ENCODE data around the gene ZBTB40. TPM values are rescaled to one million over a fixed set of nuclear protein-coding genes. Genes with fewer than 3 reads are reported as not detected.

ZBTB40 gene
- total and polyA plus RNA-seq, 9 of the 15 experiments (the other 6 are each of a cell fraction or from before 2014, with no cell fraction given) = 2.6 to 26.0 (median 18.8) TPM

DNA sequence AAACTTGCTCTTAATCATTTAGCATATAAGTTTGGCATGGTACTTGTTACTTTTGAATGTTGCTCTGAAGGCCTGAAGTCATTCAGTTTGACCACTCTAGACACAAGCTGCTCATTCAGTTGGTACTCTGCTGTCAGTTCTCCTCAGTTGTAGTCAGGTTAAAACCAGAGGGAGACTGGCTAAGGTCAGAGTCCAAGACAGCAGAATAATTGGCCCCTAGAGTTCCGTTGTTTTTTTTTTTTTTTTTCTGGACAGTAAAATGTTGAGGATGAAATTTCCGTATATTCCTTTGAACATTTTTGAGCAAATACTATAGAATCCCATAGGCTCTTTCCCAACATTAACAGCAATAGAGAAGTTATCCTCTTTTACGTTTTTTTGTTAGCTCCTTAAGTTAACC, 9.4 kb downstream of the ZBTB40 start:
- no peaks in the 10 kb centered on the region for H3K9me1 ChIP-seq (ENCODE audit: control insufficient read depth, insufficient read depth, low read length)
- ChIA-PET POLR2A (interaction anchor here (0.7 to 2.5 kb wide), 4 partner anchors 8 to 31 kb away, joined by 3 to 11 read pairs (median 4); no protein-coding TSS in a partner anchor), CTCF (ENCODE audit: low intra/inter-chr PET ratio) (no interaction called here)
- peaks cover 12% of the 10 kb centered on the region for H4K20me1 ChIP-seq (replicated peaks; ENCODE audit: control insufficient read depth, insufficient read depth, low read length)
- no peak overlapping the region for H3K4me2 ChIP-seq (ENCODE audit: insufficient read depth, low read length)
- no peak overlapping the region for H3K4me3 ChIP-seq
- peaks cover 3% of the 10 kb centered on the region; the same call in 1 of the 2 replicates for H3K9me3 ChIP-seq (replicated peaks; ENCODE audit: control insufficient read depth, insufficient read depth, low read depth, low read length)
- no peak for TF ChIP-seq MECOM (CRISPR knock-in tag; IDR thresholded peaks at IDR 0.05)
- TF ChIP-seq HIVEP1 (CRISPR knock-in tag; IDR thresholded peaks at IDR 0.05) = no peak
- no peak for TF ChIP-seq CBFA2T3 (IDR thresholded peaks at IDR 0.05)
- no peak for TF ChIP-seq EP300 (IDR thresholded peaks at IDR 0.05; ENCODE audit: low read length)
- no peak for ATAC-seq
- no peak overlapping the region for H3K9ac ChIP-seq (ENCODE audit: insufficient read depth in 1 of 2, low read depth in 2 of 2, low read length in 2 of 2)
- BruUV-seq (replicated peaks) = no TSS peak
- H3K4me1 ChIP-seq (replicated peaks in 1 of 2; ENCODE audit: control insufficient read depth in 2 of 2, insufficient read depth in 2 of 2, low read length in 2 of 2) = peaks cover 9 to 15% of the 10 kb centered on the region in 2 experiments
- WGBS (ENCODE audit: insufficient coverage, low coverage, missing lambda C conversion rate) = 68% methylated on average over 3 of the region's 3 CpGs
- FAIRE-seq = no peak
- intact Hi-C loops (cut with micrococcal nuclease) = no loop called here
- in situ Hi-C loops (cut with MboI) = no loop called here
- H3K36me3 ChIP-seq (ENCODE audit: control insufficient read depth, insufficient read depth, low read length) = 0 out of 3 replicates have a peak, but pooled peaks cover 2% of the 10 kb centered on the region
- no peak overlapping the region for H2AFZ ChIP-seq (ENCODE audit: low read depth, low read length)
- H3K27ac ChIP-seq (ENCODE audit: extremely low read depth, low read depth, low read length) = no peak overlapping the region
- H3K27me3 ChIP-seq (ENCODE audit: control insufficient read depth in 2 of 2, insufficient read depth in 2 of 2, low read length in 2 of 2) = no peaks in the 10 kb centered on the region
- H3K79me2 ChIP-seq (ENCODE audit: control insufficient read depth, insufficient read depth, low read length) = peaks cover 79% of the 10 kb centered on the region
- no peak for DNase-seq (ENCODE audit: extremely low read depth in 1 of 4, low spot score in 3 of 4)

DNA sequence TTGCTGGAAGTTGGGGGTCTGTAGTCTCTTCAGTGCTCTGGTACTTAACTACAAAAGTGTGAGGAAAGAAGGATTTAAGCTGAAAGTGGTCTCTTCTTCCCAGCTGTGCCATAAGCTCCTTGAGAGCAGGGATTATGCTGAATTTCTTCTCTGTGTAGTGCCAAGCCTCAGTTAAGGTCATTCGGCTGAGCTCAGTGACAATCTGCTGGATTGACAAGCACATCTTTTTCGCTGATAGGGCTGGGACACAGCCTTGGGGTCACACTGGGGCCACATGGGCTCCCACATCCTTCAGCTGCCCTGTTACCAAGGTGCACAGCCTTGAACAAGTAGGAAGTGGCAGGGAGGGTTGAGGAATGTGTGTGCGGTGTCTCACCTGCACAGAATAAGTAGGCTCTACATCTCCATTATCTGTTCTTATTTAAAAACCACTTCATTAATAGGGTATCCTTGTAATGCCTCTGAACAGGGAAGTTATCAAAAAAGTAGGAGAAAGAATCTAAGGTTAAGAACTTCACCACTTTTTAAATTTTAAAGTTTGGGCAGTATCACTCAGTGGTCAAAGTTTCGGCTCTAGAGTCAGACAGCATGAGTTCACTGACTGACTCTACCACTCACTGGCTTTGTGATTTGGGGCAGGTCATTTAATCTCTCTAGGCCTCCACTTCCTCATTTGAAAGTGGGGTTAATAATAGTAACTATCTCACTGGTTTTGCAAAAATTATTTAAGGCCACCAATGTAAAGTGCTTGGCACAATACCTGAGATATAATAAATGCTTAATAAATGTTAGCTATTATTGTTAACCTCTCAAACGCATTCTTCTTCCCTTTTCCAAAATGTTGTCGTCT, 10.3 kb downstream of the ZBTB40 start:
- Histone ChIP-seq H3K27ac (ENCODE audit: extremely low read depth, low read depth, low read length) (no peak overlapping the region), H3K4me1 (replicated peaks in 1 of 2; ENCODE audit: control insufficient read depth in 2 of 2, insufficient read depth in 2 of 2, low read length in 2 of 2) (peaks cover 8 to 9% of the 10 kb centered on the region in 2 experiments; a peak in 4 of 5 replicates), H3K27me3 (ENCODE audit: control insufficient read depth in 2 of 2, insufficient read depth in 2 of 2, low read length in 2 of 2) (no peaks in the 10 kb centered on the region), H3K36me3 (ENCODE audit: control insufficient read depth, insufficient read depth, low read length) (0 out of 3 replicates have a peak, but pooled peaks cover 2% of the 10 kb centered on the region), H3K9me3 (replicated peaks; ENCODE audit: control insufficient read depth, insufficient read depth, low read depth, low read length) (peaks cover 3% of the 10 kb centered on the region; the same call in 1 of the 2 replicates), H3K9me1 (ENCODE audit: control insufficient read depth, insufficient read depth, low read length) (no peaks in the 10 kb centered on the region), H3K79me2 (ENCODE audit: control insufficient read depth, insufficient read depth, low read length) (peaks cover 79% of the 10 kb centered on the region), H3K4me2 (ENCODE audit: insufficient read depth, low read length) (no peak overlapping the region), H2AFZ (ENCODE audit: low read depth, low read length) (no peak overlapping the region), H3K9ac (ENCODE audit: insufficient read depth in 1 of 2, low read depth in 2 of 2, low read length in 2 of 2) (peak overlapping the region in 1 of 2 experiments; percentile 33; a peak in 1 of 4 replicates), H3K4me3 (no peak overlapping the region), H4K20me1 (replicated peaks; ENCODE audit: control insufficient read depth, insufficient read depth, low read length) (peaks cover 6% of the 10 kb centered on the region; the same call in 1 of the 2 replicates)
- ATAC-seq = peak; percentile 61
- DNase-seq (ENCODE audit: extremely low read depth in 1 of 4, low spot score in 3 of 4) = no peak
- ChIA-PET POLR2A (interaction anchor here (0.5 to 2.5 kb wide), 5 partner anchors 9 to 139 kb away, joined by 3 to 11 read pairs (median 3); no protein-coding TSS in a partner anchor), CTCF (ENCODE audit: low intra/inter-chr PET ratio) (no interaction called here)
- FAIRE-seq = no peak
- in situ Hi-C loops (cut with MboI) = no loop called here
- intact Hi-C loops (cut with micrococcal nuclease) = no loop called here
- no TSS peak for BruUV-seq (replicated peaks)
- 62% methylated on average over 6 of the region's 6 CpGs for WGBS (ENCODE audit: insufficient coverage, low coverage, missing lambda C conversion rate)
- TF ChIP-seq, protein P1, sequence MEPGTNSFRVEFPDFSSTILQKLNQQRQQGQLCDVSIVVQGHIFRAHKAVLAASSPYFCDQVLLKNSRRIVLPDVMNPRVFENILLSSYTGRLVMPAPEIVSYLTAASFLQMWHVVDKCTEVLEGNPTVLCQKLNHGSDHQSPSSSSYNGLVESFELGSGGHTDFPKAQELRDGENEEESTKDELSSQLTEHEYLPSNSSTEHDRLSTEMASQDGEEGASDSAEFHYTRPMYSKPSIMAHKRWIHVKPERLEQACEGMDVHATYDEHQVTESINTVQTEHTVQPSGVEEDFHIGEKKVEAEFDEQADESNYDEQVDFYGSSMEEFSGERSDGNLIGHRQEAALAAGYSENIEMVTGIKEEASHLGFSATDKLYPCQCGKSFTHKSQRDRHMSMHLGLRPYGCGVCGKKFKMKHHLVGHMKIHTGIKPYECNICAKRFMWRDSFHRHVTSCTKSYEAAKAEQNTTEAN (CRISPR knock-in tag; IDR thresholded peaks at IDR 0.05) = no peak
- TF ChIP-seq SPI1 (IDR thresholded peaks at IDR 0.05; ENCODE audit: borderline replicate concordance, low read depth, low read length) (peak; percentile 92), XRCC3 (IDR thresholded peaks at IDR 0.05) (no peak), MBD2 (IDR thresholded peaks at IDR 0.05; ENCODE audit: borderline replicate concordance, low read depth) (no peak), ZNF551 (CRISPR knock-in tag; IDR thresholded peaks at IDR 0.05) (no peak), SRSF9 (IDR thresholded peaks at IDR 0.05; ENCODE audit: borderline replicate concordance, low read depth, low read length) (no peak)
- TF ChIP-seq, protein P2, sequence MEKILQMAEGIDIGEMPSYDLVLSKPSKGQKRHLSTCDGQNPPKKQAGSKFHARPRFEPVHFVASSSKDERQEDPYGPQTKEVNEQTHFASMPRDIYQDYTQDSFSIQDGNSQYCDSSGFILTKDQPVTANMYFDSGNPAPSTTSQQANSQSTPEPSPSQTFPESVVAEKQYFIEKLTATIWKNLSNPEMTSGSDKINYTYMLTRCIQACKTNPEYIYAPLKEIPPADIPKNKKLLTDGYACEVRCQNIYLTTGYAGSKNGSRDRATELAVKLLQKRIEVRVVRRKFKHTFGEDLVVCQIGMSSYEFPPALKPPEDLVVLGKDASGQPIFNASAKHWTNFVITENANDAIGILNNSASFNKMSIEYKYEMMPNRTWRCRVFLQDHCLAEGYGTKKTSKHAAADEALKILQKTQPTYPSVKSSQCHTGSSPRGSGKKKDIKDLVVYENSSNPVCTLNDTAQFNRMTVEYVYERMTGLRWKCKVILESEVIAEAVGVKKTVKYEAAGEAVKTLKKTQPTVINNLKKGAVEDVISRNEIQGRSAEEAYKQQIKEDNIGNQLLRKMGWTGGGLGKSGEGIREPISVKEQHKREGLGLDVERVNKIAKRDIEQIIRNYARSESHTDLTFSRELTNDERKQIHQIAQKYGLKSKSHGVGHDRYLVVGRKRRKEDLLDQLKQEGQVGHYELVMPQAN (IDR thresholded peaks at IDR 0.05; ENCODE audit: borderline replicate concordance) = no peak

All from K562 (cell line).